Astrocyte of the spinal cord (primary cell): ENCODE measurements around the gene KMT2B.
"Not testable (repeated sequence)": the region's sequence is repeated elsewhere in the genome, so short reads cannot be mapped to it uniquely, and the experiment has no call there.

Source experiments
- DNase-seq: peaks from one replicate; pipeline ENCODE4 v3.0.0; 2011; ENCODE audit warnings: low read depth, low spot score
- H3K4me3 ChIP-seq: 2 replicates; pipeline ENCODE4 v1.5.1; 2011; ENCODE audit warnings: low read depth, mild to moderate bottlenecking, low read length, moderate library complexity
- CTCF ChIP-seq: IDR thresholded peaks from 2 replicates; pipeline ENCODE4 v1.5.1; 2012; ENCODE audit warnings: low read depth, mild to moderate bottlenecking, low read length, inconsistent platforms
- in situ Hi-C: cut with HindIII; loops from 2 replicates; pipeline ENCODE4 v1.10.0; 2017; ENCODE audit warnings: low sequenced_read_pairs

The KMT2B gene

DNA sequence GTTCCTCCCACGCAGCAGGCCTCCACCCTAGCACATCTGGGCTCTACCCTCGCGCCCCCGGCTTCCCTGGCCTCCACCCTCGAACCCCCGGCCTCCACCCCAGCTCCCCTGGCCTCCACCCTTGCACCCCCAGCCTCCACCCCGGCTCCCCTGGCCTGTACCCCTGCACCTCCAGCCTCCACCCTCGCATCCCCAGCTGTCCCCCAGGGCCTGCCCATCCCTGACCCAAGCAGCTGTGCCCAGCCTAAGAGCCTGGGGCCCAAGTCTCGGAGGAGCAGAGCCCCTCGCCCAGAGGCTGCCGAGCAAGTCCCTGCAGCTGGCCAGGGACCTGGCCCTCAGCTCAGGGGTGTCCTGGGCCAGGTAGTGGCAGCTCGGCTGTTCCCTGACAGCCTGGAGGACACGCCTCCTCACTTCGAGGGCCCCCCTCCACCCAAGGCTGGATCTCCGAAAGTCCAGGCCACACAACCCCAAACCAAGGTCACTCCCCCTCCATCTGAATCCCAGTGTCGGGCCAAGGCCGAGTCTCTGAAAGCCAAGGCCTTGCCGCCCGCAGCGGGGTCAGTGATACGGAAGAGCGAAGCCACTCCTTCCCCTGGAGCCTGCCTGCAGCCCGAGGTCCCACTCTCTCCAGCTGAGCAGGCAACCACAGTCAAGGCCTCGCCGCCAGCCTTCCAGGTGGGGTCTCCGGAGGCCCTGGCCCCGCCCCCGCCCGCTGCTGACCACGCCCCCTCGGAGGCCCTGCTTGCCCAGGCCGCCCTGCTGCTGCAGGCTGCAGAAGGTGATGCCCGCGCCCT is 49.7 kb downstream of the KMT2B start:
- no peak for DNase-seq
- in situ Hi-C loops: no loop called here
- H3K4me3 ChIP-seq: no peak overlapping the region
- no peak for TF ChIP-seq CTCF

GRCh38 chr19:35768082-35768421 is 50.2 kb downstream of the KMT2B start:
- no peak for DNase-seq
- TF ChIP-seq CTCF: no peak
- in situ Hi-C loops: no loop called here
- no peak overlapping the region for H3K4me3 ChIP-seq

GRCh38 chr19:35772362-35772761 is 54.6 kb downstream of the KMT2B start:
- in situ Hi-C loops, DNase-seq, H3K4me3 ChIP-seq: not testable (repeated sequence)

- H3K4me3 ChIP-seq: no peak overlapping the region
- in situ Hi-C loops: no loop called here
- TF ChIP-seq CTCF: no peak
- no peak for DNase-seq
Measured at GRCh38 chr19:35773020-35773806, 55.4 kb downstream of the KMT2B start.

DNA sequence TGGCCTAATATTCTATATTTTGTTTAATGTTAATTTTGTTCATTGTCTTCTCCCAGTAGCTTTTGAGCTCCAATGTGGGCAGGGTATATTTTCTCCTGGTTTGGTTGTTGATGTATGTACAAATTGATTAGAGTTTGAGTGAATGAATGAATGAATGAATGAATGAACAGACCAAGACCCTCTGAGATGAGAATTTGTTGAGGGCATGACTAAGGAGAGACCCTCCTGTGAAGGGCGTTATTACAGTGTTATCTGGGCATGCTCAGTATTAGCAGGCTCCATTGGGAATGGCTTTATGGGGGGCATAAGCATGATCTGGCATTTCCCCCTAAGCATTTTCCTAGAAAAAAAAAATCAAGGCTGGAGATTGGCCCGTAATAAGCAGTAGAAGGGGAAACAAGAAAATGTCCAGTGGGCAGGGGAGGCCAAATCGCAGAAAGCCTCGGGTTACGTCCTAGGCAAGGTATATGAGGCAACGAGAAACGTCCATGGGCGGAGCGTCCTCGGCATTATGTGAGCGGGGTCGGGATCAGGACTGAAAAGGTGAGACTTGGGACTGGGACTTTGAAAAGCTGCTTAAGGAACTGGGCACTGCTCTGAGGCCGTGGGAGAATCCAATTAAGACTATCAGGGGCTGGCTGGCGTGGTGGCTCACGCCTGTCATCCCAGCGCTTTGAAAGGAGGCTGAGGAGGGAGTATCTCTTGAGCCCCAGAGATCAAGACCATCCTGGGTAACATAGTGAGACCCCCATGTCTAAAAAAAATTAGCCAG is 56.7 kb downstream of the KMT2B start:
- DNase-seq: no peak
- H3K4me3 ChIP-seq: no peak overlapping the region
- no peak for TF ChIP-seq CTCF
- in situ Hi-C loops: no loop called here

DNA sequence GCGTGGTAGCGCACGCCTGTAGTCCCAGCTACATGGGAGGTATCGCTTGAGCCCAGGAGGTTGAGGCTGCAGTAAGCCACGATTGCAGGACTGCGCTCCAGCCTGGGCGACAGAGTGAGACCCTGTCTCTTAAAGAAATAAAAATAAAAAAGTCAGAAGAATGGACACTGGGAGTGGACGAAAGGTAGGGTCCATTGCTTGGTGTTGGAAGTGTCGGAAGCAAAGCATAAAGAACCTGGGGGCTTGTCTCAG is 57.2 kb downstream of the KMT2B start:
- no peak overlapping the region for H3K4me3 ChIP-seq
- DNase-seq: no peak
- in situ Hi-C loops: no loop called here
- TF ChIP-seq CTCF: no peak
